ENCODE results near the gene CHGA.

Gene CHGA

DNA sequence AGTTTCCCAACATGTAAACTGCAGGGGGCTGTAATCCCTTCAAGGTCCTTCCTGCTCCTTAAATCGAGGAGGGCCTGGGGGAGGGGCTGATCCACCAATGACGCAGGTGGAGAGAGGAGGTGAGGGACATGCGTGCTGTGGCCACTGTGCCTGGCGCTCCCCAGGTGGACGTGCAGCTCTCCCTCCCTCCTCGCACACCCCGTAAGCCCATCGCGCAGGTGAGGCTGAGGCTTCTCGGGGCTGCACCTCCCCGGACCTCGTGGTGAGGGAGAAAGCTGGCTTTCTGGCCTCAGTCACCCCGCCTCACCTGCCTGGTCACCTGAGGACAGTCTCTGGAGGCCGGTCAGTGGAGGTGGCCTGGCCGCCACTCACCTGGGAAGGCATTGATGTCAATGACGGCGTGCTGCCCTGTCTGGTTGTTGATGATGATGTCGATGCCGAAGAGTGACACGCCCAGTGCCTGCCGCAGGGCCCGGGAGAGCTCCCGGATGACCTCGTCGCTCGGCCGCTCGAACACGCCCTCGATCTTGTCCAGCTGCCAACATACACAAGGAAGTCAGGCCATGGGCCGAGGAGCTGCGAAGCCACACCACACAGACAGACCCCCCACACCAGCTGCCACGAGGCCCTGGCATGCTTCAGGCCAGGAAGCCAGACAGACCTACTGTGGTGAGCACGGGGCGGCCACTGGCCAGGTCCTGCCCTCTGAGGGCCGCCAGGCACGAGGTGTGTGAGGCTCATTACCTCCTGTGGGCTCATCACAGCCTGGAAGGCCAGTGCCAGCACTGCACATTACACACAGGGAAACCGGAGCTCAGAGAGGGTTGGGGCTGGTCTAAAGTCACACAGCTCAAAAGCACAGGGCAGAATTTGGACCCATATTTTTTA lies 23.3 kb downstream of the CHGA start:
- no peak for DNase-seq (ENCODE audit: extremely low spot score)
- POLR2A ChIA-PET = no interaction called here
- CTCF ChIA-PET = interaction anchor here (1.3 to 2.0 kb wide), 3 partner anchors 167 to 232 kb away, joined by 3 to 5 read pairs (median 5); no protein-coding TSS in a partner anchor
- TF ChIP-seq, protein P1, sequence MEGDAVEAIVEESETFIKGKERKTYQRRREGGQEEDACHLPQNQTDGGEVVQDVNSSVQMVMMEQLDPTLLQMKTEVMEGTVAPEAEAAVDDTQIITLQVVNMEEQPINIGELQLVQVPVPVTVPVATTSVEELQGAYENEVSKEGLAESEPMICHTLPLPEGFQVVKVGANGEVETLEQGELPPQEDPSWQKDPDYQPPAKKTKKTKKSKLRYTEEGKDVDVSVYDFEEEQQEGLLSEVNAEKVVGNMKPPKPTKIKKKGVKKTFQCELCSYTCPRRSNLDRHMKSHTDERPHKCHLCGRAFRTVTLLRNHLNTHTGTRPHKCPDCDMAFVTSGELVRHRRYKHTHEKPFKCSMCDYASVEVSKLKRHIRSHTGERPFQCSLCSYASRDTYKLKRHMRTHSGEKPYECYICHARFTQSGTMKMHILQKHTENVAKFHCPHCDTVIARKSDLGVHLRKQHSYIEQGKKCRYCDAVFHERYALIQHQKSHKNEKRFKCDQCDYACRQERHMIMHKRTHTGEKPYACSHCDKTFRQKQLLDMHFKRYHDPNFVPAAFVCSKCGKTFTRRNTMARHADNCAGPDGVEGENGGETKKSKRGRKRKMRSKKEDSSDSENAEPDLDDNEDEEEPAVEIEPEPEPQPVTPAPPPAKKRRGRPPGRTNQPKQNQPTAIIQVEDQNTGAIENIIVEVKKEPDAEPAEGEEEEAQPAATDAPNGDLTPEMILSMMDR (IDR thresholded peaks at IDR 0.05; ENCODE audit: control extremely low read depth, extremely low read depth, low read depth, missing control alignments) = no peak

DNA sequence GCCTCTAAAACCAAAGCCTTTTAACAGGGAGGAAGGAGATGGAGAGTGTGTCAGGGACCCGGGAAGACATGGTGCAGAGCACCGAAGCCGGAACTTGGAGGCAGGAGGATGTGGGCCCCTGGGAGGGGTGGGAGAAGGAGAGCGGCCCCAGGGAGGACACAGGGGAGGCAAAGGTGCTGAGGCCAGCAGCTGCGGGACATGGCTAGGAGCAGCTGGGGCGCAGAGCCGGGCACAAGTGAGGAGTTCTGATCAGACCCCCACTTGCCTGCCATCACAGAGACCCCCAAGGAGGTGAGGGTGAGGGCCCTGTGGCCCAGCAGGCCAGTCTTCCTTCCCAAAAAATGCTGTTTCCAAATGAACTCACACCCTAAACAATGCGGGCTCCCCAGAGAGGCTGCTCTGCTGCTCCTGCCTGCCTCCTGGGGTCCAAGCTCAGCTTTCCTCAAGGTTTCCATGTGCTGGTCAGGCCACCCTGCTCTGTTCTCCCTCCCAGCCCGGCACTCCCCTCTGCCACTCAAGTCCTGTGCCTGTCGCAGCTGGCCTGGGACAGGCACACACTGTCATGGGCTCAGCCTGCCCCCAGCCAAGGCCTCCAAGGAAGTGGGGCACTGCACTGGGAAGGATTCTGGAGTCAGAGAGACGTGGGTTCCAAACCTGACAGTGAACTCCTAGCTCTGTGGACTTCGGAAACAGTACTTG lies 24.0 kb downstream of the CHGA start:
- POLR2A ChIA-PET = no interaction called here

DNA sequence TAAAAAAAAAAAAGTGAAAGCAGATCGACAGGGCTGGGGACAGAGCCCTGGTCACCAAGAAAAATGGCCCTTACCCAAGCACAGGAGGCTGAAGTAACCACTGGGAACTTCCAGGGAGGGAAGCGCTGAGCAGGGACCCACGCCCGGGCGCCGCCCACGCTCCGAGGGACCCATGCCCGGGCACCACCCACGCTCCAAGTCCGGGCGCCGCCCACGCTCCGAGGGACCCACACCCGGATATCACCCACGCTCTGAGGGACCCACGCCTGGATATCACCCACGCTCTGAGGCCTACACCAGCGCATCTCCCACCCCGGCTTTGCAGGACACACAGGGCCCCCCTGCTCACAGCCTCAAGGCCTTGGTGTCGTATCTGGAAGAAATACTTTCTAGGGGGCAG lies 25.7 kb downstream of the CHGA start:
- DNase-seq (ENCODE audit: extremely low spot score) = no peak
- TF ChIP-seq, protein P1 (IDR thresholded peaks at IDR 0.05; ENCODE audit: control extremely low read depth, extremely low read depth, low read depth, missing control alignments) = no peak
- POLR2A ChIA-PET = no interaction called here
- CTCF ChIA-PET = no interaction called here

More for the DNA sequence above, 24.0 kb downstream of the CHGA start:
- CTCF ChIA-PET = interaction anchor here (1.3 to 2.0 kb wide), 3 partner anchors 167 to 192 kb away, joined by 5 to 6 read pairs (median 5); no protein-coding TSS in a partner anchor
- DNase-seq (ENCODE audit: extremely low spot score) = no peak
- TF ChIP-seq, protein P1 (IDR thresholded peaks at IDR 0.05; ENCODE audit: control extremely low read depth, extremely low read depth, low read depth, missing control alignments) = no peak

DNA sequence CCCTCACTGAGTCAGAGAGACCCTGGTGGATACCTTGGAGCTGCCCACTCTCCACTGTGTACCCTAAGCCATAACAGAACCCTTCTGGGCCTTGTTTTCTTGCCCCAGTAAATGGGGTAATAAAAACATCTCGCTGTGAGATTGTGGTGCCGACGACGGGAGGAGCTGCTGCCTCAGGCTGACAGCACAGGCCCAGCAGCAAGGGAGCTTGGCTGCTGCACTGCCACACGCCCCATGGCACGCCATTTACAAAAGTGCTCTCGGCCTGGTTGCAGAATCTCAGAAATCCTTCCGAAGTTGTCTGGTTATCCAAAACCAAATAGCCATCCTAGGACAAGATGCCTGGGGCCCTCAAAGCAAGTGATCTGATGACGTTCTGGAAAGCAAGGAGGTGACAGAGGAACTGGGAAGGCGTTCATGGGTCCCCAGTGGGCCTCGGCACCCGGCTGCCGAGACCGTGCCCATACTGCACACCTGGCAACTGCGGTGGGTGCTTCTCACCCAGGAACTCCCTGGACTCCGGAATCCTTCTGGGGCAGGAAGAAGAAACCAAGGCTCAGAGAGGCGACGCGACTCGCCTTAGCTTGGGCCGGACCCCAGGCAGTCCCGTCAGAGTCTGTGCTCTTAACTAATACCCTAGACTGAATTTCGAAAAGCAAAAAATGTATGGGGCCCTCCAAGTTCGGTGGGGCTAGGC lies 26.7 kb downstream of the CHGA start:
- POLR2A ChIA-PET = interaction anchor here (0.5 kb wide), 1 partner anchor 206 kb away, joined by 5 read pairs; no protein-coding TSS in a partner anchor
- no peak for DNase-seq (ENCODE audit: extremely low spot score)
- TF ChIP-seq, protein P1 (IDR thresholded peaks at IDR 0.05; ENCODE audit: control extremely low read depth, extremely low read depth, low read depth, missing control alignments) = no peak
- CTCF ChIA-PET = no interaction called here

DNA sequence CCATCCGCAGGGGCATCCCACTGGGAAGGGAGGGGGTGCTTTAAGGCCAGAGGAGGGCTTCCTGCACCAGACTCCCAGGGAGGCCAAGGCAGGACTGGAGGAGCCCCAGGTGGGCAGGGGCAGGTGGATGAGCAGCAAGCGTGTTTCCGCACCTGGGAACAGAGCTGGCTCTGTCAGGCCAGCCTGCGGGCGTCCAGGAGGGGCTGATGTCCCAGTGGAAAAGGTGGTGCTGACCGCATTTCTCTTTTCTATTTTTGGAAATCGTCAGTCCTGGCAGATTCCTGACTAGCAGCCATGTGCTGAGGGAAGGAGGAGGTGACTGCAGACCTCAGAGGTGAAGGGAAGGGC lies 27.2 kb downstream of the CHGA start:
- TF ChIP-seq, protein P1 (IDR thresholded peaks at IDR 0.05; ENCODE audit: control extremely low read depth, extremely low read depth, low read depth, missing control alignments) = no peak
- DNase-seq (ENCODE audit: extremely low spot score) = no peak
- POLR2A ChIA-PET = no interaction called here
- CTCF ChIA-PET = no interaction called here

DNA sequence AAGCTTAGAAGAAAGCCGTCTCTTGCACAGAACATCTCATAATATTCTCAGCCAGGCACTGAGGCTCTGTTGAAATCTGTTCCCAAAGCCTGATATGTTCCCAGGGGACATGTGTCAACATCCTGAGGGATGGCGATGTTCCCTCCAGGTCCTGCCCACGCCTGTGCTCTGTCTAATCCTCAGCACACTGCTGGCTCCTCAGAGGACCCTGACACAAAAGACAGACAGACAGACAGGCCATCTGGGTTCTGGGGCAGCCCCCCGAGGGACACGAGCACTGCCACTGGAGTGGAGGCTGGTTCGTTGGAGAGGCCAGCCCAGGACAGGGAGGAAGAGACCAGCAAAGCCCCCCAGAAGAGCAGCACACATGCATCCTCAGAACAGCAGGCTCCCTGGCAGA lies 27.8 kb downstream of the CHGA start:
- no peak for DNase-seq (ENCODE audit: extremely low spot score)
- CTCF ChIA-PET = no interaction called here
- TF ChIP-seq, protein P1 (IDR thresholded peaks at IDR 0.05; ENCODE audit: control extremely low read depth, extremely low read depth, low read depth, missing control alignments) = no peak
- POLR2A ChIA-PET = no interaction called here

All from GM10248 (cell line).